Middle frontal gyrus (tissue), 1 donor: Measurements from ENCODE around the gene SYCP2.
"Not testable (repeated sequence)": the region's sequence is repeated elsewhere in the genome, so short reads cannot be mapped to it uniquely, and the experiment has no call there.

Experiments used
- DNase-seq: peaks from one replicate; pipeline ENCODE4 v3.0.0-alpha.2; 2015; ENCODE audit warnings: low spot score; ENCODE audit errors: extremely low spot score

SYCP2 gene

DNA sequence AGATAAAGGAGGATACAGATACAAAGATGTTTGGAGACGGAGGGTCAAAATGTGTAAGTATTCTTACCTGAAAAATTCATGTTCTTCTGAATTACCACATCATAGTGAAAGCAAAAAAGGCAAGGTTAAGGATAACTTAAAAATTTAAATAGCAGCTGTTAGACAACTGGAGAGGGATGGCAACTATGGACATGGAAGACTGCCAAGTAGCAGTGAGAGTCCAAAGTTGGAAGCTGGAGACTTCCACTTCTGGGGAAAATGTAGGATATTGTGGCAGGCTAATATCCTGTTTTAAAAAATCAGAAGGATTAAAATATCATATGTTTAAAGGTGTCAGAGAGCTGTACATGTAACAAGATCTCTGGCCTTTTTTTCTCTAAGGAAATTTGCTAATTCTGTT lies 29.8 kb downstream of the SYCP2 start:
- no peak for DNase-seq

DNA sequence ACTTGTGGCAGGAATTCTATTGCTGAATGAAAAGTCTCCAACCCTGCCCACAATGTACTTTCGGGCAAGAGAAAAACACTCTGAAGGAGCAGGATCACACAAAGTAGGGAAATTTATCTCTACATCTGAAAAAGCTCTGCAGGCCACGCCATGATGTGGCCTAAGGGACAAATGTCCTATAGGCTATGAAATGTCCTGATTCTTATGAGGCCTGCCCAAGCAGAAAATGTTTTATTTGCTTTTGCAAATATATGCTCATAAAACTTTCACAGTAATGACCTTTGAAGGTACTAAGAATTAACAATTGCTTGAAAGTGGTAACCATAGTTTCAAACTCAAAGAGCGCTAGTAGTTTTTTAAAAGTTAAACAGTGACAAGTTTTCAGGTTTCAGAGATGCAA lies 31.0 kb downstream of the SYCP2 start:
- no peak for DNase-seq

DNA sequence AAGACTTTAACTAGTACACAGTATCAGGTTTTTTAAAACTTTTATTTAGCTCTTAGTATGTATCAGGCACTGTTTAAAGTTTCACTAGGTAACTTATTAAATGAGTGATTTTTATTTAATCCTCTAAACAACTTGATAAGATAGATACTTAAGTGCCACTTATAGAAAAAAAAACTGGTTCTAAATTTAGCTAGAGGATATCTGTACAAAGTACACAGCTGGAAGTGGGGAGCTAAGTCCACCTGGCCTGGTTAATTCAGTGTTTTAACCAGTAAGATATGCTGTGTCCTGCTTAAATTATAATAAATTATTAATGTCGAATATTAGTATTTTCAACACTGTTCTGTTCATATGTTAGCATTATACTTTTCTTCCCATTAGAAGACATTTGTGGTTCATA lies 37.5 kb downstream of the SYCP2 start:
- no peak for DNase-seq

DNA sequence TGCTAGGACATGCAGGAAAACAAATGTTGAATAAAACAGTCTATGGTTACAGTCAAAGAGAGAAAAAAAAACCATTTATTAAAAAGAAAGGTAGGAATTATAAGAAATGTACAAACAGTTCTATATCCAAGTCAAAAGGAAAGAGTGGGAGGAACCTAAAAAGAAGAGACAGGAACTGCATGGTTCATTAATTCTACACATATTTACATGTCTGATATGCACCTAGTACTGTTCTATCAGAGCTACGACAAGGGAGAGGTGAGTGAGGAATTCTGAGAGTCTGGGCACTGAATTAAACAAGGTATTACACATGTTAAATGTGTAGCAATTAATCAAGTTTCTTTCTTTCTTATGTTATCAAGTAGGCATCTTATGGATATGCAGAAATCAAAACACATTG lies 41.9 kb downstream of the SYCP2 start:
- no peak for DNase-seq

DNA sequence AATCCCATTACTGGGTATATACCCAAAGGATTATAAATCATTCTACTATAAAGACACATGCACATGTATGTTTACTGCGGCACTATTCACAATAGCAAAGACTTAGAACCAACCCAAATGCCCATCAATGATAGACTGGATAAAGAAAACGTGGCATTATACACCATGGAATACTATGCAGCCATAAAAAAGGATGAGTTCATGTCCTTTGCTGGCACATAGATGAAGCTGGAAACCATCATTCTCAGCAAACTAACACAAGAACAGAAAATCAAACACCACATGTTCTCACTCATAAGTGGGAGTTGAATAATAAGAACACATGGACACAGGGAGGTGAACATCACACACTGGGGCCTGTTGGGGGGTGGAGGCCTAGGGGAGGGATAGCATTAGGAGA lies 43.4 kb downstream of the SYCP2 start:
- DNase-seq = not testable (repeated sequence)

DNA sequence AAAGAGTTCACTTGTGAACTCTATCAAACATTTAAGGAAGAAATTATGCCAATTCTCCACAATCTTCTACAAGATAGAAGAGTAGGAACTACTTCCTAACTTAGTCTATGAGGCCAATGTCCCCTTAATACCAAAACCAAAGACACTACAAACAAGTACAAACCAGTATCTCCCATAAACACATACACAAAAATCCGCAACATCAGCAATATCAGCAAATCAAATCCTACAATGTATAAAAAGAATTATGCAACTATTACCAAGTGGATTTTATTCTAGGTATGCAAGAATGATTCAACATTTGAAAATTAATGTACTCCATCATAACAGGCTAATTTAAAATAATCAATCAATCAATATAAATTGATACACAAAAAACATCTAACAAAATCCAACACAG lies 45.4 kb downstream of the SYCP2 start:
- no peak for DNase-seq

DNA sequence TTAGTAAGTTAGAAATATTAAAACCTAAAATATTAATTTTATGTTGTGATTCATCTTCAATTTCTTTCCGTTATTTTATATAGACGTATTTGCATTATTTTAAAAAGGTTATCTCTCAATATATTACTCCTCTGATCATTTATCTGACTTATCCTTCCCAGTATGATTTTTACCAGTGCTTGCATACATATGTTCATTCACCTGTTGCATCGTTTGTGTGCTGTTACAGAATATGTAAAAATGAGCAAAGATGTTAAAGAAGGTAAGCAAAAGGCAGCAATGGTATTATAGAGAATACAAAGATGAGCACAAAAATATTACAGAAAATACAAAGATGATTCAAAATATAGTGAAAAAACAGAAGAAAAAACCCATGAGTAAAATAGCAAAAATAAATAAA lies 48.9 kb downstream of the SYCP2 start:
- no peak for DNase-seq

DNA sequence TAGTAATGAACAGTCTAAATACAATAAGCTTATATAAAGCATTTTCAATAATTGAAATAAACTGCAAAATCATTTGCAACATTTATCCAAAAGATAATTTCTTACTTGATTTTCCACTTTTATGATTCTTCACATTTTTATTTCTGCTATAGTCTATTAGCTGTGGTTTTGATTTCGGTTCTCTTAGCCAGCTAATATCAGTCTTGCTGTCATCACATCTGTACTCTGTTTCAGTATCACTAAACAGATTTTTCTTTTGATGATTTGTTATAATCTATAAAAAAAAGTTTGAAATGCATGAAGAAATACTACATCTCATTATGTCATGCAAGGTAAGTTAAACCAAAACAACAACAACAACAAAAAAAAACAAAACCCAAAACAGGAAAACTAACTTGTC lies 53.2 kb downstream of the SYCP2 start:
- DNase-seq = no peak

DNA sequence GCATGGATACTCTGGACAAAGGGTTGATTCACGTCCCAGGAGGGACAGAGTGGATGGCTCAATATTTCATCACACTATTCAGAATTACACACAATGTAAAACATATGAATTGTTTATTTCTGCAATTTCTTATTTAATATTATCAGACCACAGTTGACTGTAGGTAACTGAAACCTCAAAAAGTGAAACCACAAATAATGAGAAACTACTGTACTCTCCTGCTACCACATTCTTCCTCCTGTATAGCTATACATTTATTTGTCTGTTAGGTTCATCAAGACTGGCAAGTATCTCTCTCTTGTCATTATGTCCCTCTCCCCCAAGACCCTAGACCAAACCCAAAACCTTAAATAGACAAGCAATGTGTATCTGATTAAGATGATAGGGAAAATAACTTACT lies 60.0 kb downstream of the SYCP2 start:
- no peak for DNase-seq

DNA sequence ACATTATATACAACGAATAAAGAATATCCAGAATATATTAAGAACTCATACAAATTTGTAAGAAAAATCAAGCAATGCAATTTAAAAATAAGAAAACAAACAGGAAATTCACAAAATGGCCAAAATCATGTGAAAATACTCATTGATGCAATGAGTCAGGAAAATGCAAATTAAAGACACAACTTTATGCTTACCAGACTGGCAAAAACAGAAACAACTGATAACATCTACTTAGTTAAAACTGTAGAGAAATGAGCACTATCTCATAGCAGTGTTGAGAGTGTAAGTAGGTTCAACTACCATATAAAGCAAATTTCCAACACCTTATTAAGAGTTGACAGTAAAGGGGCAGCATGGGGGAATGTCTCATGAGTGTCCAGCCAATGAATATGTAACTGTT lies 62.3 kb downstream of the SYCP2 start:
- no peak for DNase-seq

DNA sequence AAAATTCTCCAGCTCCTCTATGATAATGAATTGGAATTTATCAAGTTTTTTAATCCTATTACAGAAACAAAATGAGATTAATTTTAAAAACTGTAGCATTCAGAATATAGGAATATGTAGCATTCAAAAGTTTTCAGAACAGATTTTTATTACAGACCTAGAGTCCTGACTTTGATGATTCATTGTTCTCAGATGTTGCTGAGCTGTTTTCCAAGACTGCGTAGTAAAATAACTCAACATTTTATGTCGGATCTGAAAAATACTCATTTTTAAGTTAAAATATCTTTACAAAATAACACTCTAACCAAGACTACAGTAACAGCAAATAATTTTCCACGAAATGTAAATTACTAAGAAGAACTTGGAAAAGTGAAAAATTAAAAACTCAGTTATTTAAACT lies 67.1 kb downstream of the SYCP2 start:
- no peak for DNase-seq

DNA sequence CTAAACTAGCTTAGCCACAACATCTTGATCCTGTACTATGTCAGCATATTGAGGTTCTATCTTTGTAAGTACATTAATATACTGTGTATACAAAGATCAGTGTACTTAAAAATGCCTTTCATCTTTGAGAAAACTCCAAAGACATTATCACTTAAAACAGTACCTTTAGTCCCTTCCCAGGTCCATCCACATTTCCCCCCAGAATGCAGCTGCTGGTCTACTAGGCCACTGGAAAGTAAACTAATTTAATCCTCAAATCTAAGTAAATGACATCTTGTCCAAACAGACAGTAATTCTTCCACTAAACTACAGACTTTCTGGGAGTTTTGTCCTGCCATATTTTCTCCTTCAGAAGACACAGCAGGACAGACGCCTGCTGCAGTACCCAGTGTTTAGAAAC lies 68.7 kb downstream of the SYCP2 start:
- DNase-seq = no peak

DNA sequence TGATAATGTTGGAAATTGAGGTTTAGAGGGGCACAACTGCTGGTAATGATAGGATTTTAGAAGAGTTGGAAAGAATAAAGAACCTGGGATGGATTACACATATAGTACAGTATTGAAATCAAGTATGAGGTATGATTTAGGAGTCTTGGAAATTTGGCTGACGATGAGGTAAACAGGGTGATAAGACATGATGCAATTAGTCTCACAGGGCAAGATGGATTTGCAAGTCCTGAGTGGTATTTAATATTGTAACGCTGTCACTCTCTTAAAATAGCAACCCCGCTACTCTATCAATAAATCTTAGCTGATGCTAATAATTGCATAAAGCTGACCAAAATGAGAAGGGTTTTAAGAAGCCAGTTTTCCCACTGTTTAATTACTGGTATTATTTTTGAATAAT lies 70.4 kb downstream of the SYCP2 start:
- no peak for DNase-seq

DNA sequence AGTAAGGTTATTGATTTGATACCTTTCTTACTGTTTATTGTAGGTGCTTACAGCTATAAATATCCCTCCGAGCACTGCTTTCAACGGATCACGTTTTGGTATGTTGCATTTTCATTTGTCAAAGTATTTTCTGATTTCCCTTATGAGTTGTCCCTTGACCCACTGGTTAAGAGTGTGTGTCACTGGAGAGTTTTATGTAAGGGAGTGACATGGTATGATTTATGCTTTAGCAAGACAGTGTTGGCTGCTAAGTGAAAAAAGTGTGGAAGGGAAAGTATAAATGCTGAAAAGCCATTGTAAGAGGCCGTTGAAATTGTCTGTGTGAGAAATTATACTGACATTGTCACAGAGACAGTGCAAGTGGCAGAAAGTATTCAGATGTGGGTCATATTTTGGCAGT lies 72.0 kb downstream of the SYCP2 start:
- no peak for DNase-seq

DNA sequence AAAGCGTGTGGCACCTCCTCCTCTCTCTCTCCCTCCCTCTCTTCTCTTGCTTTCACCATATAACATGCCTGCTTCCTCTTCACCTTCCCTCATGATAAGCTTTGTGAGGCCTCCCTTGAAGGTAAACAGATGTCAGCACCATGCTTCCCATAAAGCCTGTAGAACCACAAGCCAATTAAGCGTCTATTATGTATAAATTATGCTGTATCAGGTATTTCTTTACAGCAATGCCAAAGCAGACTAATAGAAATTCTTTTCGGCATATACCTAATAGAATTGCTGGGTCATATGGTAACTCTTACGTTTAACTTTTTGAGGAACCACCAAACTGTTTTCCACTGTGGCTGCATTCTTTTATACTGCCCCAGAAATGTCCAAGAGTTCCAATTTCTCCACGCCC lies 75.0 kb downstream of the SYCP2 start:
- no peak for DNase-seq

DNA sequence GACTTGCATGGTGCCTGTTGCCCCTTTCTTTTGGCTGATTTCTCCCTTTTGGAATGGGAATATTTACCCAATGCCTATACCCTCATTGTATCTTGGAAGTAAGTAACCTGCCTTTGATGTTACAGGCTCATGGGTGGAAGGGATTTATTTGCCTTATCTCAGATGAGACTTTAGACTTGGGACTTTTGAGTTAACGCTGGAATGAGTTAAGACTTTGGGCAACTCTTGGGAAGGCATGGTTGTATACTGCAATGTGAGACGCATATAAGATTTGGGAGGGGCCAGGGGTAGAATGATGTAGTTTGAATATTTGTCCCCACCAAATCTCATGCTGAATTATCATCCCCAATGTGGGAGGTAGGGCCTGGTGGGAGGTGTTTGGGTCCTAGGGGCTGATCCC lies 75.5 kb downstream of the SYCP2 start:
- DNase-seq = no peak

DNA sequence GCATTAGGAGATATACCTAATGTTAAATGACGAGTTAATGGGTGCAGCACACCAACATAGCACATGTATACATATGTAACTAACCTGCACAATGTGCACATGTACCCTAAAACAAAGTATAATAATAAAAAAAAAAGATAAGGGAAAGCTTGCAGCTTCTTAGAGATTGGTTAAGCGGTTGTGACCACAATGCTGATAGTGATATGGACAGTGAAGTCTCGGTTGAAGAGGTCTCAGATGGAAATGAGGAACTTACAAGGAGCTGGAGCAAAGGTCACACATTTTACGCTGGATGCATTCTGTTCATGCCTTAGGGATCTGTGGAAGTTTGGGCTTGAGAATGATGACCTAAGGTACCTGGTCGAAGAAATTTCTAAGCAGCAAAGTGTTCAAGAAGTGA lies 76.5 kb downstream of the SYCP2 start:
- DNase-seq = not testable (repeated sequence)

DNA sequence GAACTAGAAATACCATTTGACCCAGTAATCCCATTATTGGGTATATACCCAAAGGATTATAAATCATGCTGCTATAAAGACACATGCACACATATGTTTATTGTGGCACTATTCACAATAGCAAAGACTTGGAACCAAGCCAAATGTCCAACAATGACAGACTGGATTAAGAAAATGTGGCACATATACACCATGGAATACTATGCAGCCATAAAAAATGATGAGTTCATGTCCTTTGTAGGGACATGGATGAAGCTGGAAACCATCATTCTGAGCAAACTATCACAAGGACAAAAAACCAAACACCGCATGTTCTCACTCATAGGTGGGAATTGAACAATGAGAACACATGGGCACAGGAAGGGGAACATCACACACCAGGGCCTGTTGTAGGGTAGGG lies 76.9 kb downstream of the SYCP2 start:
- not testable (repeated sequence) for DNase-seq

DNA sequence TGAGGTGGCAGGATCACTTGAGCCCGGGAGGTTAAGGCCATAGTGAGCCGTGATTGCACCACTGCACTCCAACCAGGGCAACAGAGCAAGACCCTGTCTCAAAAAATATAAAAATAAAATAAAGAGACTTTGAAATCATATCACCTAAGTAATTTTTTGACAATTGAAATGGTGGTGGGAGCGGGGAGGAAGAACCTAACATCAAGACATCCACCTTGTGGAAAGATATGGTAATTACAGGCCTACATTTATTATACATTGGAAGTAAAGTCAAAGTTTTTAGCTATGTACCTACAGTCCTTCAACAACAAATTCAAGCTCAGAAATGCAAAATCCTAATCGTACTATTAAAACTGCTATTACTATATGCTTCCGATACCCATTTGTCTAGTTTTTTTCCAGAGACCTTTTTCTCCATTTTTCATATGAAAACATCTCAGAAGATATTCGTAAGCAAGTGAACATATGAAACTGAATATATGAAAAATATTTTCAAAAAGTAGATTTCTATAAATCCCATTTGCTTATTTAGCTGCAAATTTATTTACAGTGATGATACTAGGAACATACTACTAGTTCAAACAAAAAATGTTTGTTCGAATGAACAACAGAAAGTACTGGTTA lies 83.3 kb downstream of the SYCP2 start:
- DNase-seq = no peak

DNA sequence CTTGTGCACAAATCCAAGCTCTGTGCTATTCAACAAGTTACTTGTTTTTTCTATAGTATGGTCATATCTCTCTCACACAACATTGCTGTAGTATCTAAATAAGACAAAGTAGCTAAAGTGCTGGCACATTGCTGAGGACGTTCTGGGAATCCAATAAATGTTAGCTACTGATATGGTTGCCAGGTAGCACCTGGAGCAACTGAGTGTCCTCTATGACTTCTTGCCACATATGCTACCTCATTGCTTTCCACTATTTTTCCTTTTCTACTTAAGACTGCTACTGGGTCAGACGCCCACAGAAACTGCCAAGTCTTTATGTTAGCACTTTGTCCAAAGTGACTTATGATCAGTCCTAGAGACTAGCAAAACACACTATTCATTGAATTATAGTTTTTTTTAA lies 85.3 kb downstream of the SYCP2 start:
- DNase-seq = no peak

DNA sequence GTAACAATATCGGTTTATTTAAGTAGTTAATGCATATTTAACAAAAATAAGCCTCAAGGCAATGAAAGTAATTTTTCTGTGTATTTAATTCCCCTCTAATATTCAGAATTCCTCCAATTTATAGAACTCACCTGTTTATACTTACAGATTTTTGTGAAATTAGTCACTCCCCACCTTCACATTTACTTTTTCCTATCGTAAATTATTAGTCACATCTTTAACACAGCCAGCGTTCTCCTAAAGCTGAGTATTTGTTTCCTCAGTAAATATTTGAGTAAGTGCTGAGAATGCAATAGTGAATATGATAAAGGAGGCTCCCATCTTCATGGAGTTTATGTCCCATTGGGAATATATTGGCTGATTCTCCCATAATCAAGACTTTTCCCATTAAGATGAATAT lies 88.0 kb downstream of the SYCP2 start:
- no peak for DNase-seq

DNA sequence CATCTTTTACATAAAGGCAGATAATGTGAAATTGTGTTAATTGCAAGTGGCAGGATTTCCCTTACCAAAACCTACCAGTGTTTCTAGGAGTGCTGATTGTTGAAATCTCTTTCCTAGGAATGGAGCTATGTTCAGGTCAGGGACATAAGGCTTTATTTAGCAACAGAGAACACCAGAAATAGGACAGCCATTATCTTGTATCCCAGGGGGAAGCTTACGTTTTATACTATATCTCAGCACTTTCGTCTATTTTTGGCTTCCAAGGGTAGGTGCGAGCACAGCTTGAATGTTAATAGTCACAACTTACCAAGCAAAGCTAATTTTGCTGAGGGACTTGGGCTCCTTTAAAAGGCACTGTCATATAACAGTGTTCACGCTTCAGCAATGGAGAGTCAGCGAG lies 94.0 kb downstream of the SYCP2 start:
- no peak for DNase-seq

DNA sequence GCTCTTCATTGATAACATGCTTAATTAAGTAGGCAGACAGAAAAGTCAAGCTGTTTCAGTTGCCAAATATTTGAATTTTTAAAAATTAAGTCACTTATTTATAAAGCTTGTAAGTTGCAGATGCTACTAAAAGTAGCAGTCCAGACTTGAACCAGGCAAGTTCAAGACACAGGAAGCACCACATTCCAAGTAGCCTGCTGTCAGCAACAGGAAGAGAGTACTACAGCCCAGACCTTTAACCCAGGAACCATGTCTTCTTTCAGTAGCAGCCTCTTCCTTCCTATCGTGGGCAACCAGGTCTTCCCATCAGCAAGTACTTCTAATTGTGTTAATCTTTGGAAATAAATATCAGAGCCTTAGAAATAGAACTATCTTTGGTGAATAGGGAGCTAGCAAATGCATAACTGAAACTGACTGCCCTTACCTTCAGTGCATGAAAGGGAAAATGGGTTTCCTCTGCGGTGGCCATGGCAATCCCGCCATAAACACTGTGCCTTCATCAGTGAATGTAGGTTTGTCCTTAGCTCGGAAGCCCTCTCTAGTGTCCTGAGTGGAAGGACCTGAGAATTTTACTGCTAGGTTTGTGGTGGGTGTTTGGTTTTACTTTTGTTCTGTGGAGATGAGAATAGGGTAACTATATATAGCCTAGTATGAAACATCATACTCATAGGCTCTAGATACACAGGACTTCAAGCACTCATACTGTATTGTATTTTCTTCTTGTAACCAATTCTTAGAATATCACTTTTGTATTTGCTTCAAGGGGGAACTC lies 95.6 kb downstream of the SYCP2 start:
- no peak for DNase-seq
